OCI-LY7 (cell line): Measurements from ENCODE around the gene RCVRN.

ENCODE experiments used
- CTCF ChIP-seq: fragments of 200-600 bp; sonication (generic); conservative IDR thresholded peaks from 2 replicates; pipeline ENCODE4 v1.5.1; 2014; ENCODE audit warnings: mild to moderate bottlenecking, antibody characterized with exemption, low read length, moderate library complexity, mixed read lengths
- EZH2phosphoT487 ChIP-seq: fragments of 200-600 bp; sonication (generic); IDR thresholded peaks from 2 replicates; pipeline ENCODE4 v1.6.1; 2018; ENCODE audit warnings: low read depth, borderline replicate concordance, mild to moderate bottlenecking, mixed run types, antibody characterized with exemption, low read length, moderate library complexity, mixed read lengths

- TF ChIP-seq CTCF (no peak), EZH2phosphoT487 (no peak)
Observed at GRCh38 chr17:9941305-9941704, 36.2 kb upstream of the RCVRN start.
